GM21381 (cell line): ENCODE data around the gene NUDT17.

Source experiments
- ATAC-seq: cut with Tn5 transposase; IDR thresholded peaks from one replicate; pipeline ENCODE4 v1.9.1; 2021; ENCODE audit warnings: mild to moderate bottlenecking, moderate library complexity; ENCODE audit not compliant: unreplicated experiment

Gene NUDT17

DNA sequence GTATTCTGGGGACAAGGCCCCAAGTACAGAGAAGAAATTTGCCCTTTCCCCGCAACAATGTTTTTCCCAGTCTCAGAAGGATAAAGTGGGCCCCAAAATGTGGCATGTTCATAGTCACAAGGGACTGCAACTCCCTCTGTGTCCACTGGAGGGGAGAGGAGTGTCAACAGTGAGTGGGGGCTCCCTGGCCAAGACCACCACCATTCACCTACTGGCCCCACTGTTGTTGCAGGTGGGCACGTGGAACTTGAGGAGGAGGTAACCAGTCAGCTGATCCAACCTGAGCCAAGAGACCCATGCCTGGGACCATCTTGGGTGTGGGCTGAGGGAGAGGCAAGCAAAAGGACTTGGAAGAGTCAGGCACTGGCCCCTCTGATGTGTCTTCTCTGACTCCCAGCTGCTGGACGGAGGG lies 777 bp downstream of the NUDT17 start:
- no peak for ATAC-seq

DNA sequence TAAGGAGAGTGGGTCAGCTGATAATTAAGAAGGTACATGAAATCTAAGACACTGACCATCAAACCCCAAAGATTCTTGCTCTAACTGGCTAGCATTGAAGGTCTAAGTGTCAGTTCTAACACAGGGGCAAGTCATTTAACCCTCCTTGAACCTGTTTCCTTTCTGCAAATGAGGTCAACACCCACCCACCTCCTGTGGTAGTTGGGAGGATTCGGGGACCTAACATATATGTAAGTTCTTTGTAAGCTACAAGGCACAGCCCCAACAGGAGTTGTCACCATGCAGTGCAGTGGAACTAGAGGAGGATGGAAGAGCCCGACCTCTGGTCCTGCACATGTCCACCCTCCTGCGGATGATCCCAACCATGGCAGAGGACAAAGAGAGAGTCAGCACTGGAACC lies 2.4 kb downstream of the NUDT17 start:
- no peak for ATAC-seq

DNA sequence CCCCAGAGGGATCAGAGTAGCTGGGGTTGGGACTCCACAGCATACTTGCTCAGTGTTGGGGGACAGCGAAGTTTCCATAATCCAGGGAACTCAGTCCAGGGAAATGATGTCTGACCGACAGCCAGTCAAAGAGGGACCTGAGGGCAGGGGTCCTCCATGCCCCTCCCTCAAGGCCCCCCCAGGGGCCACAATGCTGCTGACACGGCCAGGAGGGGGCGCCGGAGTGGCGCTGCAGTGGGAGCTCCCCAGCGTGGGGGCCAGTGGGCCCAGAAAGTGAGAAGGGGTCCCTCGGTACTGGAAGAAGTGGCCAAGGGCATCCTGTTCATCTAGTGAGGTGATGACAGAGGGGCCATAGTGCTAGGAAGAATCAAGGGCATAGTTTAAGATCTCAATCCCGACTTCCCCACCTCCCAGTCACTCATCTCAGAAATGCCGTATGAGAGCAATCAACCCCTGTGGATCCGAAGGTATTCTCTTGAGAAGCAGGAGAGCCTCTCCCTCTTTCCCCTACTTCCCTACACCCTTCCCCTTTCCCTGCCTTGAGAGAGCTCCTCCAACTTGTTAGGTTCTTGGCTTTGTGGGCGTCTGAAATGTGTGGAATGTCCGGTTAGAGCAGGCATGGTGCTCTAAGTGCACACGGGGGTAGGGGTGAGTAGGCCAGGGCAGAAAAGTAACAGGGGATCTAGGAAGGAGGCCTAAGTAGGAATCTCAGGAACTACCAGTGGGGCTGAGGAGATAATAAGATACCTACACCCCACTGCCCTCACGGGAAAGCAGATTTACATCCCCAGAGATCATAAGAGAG lies 4.1 kb downstream of the NUDT17 start:
- no peak for ATAC-seq

DNA sequence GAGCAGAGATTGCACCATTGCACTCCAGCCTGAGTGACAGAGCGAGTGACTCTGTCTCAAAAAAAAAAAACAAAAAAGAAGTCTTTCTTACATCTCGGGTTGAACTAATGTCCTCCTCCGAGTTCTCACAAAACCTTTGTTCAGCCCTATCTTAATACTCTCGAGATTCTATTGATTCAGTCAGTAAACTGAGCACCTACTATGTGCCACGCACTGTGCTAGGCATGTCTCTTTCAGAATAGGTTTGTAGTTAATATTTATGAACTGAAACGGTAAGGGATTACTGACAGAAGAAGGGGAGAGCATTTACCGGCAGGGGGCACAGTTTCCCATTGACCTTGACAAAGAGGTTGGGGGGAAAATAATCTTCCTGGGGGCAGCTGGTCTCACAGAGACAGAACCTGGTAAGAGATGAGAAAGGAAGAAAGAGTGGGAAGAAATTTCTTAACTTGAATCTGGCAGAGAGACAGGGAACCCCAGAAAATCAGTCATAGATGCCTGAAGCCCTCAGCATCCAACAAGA lies 10.1 kb downstream of the NUDT17 start:
- no peak for ATAC-seq

DNA sequence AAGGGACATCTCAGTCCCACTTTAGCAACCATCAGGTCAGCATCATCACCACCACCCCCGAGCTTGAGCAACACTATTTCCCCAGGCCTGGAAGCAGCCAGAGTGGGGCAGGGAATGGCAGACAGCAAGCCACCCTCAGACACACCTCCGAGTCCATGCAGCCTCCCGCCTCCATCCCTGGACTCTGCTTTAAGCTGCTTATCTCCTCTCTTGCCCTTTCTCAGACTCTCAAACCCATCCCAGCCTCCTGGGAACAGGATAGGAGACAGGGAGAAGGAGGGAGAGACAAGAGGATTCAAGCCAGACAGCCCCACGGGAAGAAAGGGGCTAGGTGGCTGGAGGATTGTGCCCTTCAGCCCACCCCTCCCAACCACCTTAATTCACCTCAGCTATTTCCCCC lies 11.7 kb downstream of the NUDT17 start:
- ATAC-seq = no peak

DNA sequence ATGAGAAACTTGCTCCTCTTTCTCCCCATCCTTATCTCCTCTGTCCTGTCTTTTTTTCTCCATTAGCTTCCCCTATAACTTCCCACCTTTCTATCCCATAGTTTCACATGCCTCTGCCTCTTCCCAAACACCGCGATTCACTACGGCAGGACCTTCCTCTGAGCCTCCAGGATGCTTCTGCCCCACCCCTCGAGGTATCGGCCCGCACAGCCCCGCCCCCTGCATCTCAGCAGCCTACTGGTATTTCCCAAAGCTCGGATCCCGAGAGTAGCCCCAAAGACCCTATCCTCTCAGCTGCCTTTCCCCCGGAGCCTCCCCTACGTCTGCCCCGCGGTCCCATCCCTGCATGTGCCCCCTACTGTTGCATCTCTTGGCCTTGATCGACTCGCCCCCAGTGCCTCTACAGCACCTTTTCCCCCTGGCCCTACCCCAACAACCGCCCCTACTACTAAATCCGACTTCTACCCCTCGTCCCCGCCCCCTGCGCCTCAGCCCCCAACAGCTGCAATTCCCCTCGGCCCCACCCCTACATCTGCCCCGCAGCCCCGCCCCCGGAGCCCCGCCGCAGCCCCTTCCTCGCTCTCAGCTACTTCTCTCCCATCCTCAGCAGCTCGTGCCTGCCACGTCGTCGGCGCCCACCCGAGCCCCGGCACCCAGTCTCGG lies 12.9 kb downstream of the NUDT17 start:
- no peak for ATAC-seq

DNA sequence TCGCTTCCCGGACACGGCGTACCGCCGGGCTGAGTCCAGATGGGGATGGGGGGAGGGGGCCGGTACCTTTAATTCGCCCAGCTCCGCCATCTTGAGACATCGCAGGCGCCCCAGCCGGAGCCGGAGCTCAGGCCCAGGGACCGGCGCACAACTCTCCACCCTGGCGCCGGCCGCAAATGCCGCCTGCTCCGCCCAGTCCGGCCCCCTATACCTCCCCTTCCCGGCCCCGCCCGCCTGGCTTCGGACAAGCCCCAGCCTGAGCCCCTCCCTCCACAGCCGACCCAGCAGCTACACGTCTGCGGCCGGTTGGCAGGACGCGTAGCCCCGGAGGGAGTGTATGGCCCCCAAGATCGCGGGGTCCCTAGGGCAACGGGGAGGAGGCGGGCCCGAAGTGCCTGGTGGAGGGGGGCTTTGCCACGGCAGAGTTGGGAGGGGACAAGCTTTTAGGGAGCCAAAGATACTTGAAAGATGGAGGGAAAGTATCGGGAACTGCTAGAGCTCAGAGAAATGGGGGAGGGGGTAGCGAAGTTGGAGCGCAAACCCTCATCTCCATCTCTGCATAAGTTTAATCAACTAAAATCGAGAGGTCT lies 13.6 kb downstream of the NUDT17 start, which contains the start of gene PIAS3:
TSS of gene PIAS3 (minus strand) at position 181 of the 590 bp plus-strand sequence. CDS start at position 90, 91 bp downstream.
- ATAC-seq = peak; percentile 83

DNA sequence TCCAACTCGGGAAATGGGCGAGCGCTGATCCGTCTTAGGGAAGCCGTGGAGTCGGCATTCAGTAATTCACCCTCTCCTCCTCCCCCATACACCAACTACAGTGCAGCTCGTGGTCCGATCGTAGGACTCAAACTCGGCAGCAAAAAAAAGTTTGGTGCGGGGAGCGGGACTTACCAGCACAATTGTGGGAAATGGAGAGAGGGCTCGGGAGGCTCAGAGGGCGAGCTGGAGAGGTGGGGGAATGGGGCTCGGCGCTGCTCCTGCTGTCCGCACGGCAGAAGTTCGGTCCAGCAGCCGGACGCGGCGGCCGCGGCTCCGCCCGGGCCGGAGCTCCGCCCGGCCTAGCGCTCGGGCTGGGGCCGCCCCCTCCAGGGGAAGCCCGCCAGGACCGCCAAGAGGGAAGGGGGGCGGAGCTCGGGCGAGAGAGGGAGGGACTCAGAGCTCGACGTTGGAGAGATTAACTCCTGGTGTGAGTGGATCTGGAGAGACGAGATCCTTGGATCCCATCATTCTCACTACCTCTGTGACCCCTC lies 14.1 kb downstream of the NUDT17 start:
- ATAC-seq = peak; percentile 69

DNA sequence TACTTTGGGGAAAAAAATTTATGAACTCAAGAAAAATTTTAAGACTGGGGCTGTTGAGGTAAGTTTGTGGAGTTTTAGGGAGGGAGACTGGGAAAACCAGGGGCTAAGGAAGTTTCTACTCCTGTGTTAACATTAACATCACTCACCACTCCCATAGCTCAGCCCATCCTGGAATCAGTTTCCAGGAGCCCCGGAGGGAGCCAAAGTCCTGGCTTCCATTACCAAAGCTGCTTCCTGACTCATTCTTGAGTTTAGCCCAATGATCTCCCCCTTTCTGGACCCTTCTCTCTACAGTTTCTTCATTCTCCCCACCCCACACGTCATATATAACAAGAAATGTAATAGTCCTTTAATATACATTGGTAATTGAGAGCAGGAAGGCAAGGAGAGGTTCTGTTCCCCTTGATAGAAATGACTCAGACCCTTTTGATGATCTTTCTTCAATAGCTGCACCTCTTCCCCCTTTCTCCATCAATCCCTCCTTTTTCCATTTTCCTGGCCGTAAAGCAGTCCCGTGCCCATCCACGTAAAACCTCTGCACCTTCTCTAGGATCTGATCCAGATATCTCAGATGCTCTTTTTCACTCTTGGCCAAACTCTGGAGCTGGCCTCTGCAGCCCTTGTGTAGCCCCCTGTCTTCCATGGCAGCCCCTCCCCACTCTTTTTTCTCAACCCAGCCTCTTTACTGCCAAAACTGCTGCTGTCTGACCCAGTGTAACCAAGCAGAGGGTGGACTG lies 18.0 kb downstream of the NUDT17 start:
- no peak for ATAC-seq

DNA sequence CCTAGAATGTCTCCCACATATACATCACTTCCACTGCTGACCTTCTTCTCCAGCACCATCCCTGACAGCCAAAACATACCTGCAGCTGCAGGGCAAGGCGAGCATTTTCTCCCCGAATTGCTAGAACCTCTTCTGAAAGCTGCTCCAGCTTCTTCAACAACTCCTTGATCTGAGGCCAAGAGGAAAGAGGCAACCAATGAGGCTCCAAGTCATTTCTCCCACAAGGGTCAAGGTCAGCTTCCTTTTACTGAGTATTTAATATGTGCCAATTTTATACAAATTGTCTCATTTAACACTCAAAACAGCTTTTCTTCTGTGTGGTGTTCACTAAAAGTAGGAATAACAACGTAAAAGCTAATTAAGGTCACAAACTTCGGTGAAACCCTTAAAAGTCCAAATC lies 22.8 kb downstream of the NUDT17 start:
- no peak for ATAC-seq

DNA sequence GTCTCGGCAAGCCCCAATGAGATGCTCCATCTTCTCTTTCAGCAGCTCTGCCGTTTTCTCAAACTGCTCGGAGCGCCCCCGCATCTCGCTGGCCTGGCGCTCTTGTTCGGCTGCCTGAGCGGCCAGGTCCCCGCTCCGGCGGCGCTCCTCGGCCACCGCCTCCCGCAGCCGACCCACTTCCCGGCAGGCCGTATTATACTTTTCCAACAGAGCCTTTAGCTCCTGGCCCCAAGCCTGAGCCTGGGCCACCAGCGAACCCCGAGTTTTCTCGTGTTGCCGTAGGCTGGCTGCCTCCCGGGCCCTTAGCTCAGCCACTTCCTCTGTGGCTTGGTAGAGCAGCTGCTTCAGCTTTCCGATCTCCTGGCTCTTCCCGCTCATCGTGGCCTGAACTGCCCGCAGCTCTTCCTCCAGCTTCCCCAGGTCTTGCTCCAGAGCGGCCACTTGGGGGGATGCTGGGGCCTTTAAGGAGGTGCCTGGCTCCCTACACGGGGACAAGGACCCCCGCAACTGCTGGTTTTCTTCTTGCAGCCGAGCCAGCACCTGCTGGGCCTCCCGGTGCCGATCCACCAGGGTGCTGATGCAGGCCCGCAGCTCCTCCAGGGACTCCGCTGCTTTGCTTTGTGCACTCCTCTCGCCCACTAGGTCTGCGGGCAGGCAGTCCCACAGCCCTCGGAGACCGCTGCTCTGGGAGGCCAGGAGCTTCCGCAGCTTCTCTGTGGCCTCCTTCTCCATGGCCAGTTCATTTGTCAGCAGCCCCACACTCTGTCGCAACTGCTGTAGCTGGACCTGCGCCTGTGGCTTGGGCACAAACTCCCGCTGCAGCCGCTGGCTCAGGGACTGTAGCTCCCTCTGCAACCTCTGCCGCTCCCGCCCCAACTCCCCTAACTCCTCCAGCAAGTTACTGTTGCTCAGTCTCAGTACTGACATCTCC lies 26.8 kb downstream of the NUDT17 start:
- no peak for ATAC-seq

DNA sequence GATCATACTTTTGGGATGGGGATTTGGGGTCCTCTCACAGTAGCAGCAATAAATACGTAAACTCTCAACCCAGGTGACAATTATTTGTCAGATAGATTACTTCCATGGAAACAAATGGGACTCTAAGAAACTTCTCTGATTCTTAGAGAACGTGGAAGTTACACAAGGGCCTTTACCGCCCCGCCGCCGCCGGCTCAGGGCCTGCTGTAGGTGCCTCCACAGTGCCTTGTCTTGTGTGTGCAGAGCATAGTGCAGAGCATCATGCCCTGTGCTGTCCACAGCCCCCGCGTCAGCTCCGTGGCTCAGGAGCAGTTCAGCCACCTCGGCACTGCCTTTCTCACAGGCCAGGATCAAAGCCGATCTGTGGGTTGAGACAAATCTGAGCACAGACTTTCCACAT lies 29.2 kb downstream of the NUDT17 start:
- ATAC-seq = no peak

DNA sequence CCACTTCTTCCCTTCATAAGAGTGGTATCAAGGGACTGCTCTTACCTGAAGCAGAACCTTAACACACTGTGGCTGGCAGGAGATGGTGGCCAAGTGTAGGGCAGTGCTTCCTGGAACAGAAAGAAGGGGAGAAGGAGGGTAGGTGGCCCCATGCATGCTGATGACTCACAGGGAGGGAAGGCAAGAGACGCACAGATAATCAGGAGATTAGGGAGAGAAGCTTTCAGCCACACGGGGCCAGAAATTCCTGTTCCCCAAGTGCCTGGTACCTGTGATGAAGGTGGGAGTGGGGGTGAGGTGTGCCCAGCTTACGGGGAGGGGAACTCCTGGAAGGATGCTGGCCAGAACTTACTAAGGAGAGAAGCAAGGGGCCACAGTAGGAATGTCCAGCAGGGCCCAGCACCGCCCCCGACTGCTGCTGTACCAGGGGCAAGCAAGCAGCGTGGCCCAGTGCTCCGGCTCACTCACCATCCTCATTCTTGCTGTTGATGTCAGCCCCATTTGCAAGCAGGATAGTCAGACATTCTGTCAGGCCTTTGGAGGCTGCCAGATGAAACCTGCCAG lies 32.6 kb downstream of the NUDT17 start:
- no peak for ATAC-seq

DNA sequence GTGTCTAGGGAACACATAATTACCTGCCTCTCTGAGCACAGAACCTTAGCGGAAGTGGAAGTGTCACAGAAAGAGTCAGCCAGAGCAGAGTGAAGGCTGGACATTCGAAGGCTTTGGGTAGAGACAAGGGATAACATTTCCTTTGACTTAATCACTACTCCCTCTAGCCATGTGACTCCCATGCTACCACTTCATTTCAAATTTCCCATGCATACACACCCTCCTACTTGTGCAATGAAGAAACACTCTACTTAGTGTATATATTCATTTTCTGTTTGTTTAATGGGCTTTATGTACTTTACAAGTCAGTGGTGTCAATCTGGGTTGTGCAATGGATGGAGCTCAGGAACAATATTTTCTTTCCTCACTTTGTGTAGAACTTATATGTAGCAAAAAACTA lies 33.3 kb downstream of the NUDT17 start:
- no peak for ATAC-seq

DNA sequence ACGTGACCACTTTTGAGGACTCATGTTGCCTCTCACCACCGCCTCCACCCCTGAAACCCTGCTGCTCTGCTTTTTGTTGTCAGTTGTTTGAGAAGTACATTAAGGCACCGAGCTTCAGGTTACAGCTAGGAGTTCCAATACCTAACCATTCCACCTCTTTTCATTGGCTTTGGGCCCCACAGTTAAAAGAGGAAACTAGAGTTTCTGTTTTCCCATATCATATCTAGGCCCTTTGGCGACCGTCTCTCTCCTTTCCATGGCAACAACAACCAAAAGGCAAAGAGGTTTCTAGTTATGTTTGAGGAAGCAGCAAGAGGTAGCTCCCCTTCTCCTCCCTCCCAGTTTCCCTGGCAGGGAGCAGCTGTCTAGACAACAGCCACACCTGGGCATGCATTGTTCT lies 34.3 kb downstream of the NUDT17 start:
- no peak for ATAC-seq

DNA sequence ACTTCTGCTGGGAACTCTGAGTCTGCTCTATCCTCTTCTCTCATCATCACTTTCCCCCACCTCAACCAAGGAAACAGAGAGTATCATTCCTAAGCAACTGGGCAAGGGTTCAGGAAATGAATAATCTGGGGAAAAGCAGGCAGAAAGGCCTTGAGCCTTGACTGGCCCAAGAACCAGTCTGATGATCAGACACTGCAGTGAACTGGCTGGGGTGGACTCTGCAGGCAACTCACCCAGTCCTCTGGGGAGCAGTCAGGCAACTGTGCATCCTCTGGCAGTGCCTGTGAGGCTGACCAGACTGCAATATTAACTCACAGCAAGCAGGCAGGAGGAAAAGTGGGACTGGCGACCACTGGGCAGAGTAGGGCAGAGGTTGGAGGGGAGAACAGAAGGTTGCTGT lies 39.2 kb downstream of the NUDT17 start:
- ATAC-seq = no peak

DNA sequence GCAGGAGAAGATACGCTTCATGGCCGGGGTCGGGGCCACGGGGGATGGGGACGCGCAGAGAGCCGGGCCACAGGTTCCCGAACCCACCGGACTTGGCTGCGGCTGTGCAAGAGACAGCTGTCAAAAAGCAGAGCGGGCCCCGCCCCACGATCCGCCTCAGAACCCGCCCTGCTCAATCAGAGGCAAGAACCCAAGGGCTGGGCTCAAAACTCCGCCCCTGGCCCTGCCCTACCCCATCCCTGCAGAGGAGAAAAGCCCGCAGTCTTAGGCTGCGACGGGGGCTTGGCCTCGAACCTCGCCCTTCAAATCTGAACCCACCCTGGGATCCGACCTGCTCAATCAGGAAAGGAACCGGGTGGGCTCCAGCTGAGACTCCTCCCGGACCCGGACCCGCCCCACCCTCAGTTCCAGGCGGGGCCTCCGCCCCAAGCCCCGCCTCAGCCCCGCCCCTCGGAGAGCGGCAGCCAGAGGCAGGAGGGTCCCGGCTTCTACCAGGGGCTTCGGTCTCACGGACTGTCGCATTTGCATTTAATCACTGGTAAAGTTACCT lies 40.4 kb downstream of the NUDT17 start, which contains the start of gene ANKRD35:
TSS of gene ANKRD35 (minus strand) at position 129 of the 550 bp plus-strand sequence. CDS start at position 21, 108 bp downstream.
- peak; percentile 97 for ATAC-seq

DNA sequence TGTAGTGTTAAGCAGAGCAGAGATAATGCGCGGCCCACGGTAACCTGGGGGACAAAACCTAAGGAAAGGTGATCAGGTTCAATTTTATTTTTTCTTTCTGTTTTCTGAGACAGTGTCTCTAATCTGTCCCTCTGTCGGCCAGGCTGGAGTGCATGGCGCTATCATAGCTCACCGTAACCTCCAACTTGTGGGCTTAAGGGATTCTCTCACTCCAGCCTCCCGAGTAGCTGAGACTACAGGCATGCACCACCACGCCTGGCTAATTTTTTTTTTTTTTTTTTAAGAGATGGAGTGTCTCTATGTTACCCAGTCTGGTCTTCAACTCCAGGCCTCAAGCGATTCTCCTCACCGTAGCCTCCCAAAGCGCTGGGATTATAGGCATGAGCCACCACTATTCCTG lies 41.0 kb downstream of the NUDT17 start:
- no peak for ATAC-seq

DNA sequence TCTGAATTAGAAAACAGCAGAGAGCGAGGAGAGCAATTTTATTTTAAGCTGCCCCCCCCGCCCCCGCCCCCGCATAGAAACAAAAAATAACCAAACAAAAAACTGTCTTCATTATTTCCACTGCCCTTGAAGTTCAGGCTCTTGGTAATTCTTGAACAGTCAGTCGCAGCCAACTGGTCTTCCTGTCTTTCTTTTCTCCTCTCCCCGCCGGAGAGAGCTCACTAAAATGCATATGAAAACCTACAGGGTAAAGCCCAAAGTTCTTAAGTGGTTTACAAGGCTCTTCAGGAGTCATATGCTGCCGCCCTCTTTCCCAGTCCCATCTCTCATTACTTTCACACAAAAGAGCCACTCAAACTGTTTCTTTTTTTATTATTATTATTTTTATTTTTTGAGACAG lies 41.4 kb downstream of the NUDT17 start:
- no peak for ATAC-seq
